GM18858 (cell line): Measurements from ENCODE around the gene CLMN.
A peak's percentile ranks its signal among the peaks of the same experiment; 100 is the strongest.
"Not testable (repeated sequence)": the region's sequence is repeated elsewhere in the genome, so short reads cannot be mapped to it uniquely, and the experiment has no call there.

Experiments
- ATAC-seq: cut with Tn5 transposase; IDR thresholded peaks from one replicate; pipeline ENCODE4 v1.9.1; 2021; ENCODE audit not compliant: unreplicated experiment

The CLMN gene

DNA sequence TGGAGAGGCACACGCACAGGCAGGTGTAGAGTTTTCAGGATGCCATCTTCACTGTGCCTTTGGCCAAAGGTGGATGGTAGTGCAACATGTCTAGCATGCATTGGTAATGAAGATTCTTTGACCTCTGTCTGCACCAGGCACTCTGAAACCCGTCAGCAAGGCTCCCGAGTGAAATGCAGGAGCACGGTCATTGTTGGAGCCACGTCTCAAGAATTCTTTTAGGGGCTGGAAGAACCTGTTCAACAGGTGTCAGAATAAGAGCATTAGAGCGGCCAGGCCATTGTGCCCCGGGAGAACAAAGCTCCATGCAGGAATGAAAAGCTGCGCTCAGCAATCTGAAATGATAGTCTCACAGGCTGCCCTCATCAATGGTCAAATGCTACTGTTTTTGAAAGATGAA, 122.2 kb downstream of the CLMN start:
- no peak for ATAC-seq

DNA sequence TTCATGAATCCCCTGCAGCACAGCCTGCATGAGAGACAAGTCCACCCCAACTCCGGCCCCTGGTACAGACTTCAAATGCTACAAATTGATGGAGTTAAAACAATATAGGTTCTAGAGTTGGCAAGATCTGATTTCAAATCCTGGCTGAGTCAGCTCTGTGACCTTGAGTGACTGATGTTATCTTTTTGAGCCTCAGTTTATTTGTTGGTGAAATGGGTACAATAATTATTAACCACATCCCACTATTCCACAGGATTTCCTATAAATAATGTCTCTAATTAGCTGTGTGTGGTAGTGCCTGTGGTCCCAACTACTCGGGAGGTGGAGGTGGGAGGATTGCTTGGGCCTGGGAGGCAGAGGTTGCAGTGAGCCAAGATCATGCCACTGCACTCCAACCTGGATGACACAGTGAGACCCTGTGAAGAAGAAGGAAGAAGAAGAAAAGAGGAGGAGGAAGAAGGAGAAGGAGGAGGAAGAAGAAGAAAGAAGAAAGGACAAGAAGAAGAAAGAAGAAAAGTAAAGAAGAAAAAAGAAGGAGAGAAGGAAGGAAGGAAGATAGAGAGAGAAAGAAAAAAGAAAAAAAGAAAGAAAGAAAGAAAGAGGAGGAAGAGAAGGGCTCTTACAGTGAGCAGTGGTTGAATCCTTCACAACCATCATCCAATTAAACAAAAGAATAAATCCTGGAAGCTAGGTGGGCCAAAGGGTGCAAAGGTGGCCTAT, 122.7 kb downstream of the CLMN start:
- no peak for ATAC-seq

DNA sequence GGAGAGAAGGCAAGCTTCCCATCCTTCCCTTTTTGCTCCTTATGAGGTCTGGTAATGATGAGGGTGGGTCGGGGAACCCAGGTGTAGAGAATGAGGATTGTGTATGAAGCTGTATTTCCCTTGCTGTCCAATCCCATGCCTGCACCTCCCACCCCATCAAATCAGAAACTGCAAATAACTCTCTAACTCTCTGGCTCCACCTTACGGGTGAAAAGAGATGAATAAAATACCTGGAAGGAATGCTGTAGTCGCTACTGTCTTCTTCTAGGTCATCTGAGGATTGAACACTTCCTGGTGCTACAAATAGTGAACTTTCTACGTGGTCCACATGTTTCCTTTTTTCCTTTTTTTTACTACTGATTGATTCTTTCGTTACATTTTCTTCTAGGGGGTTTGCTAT, 123.4 kb downstream of the CLMN start:
- no peak for ATAC-seq

DNA sequence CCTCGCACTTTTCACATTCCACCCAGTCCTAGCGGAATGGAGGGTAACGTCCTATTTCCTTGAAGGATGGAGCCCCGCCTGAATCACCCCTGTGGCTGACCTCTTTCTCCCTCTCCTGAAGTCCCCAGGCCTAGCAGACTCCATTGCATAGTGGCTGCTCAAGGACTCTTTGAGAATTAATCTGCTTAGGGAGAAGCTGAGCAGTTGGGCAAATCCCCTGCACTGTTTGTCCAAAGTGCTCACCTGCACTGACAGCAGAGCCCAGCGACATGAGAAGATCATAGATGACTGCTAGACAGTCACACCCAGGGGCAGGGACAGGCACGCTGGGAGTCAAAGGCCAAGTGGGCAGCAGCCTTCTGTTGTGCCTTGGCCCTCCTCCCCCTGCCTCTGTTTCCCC, 124.7 kb downstream of the CLMN start:
- no peak for ATAC-seq

DNA sequence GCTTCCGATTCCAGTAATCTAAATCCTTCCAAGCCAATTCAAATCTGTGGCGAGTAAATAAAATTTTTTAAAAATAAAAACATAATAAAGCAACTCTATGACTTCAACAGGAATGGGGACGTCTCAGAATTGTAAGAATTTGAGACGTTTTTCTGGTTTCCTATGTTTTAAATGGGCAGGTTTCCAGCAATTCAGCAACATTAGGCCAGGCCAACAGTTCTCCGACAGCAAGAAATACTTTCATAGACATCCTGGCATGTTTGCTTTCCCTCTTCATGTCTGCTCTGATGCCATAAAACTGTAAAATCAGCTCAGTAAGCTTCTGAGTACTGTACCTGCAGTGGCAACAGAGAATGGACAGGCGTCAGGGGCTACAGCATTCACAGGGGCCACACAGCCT, 126.6 kb downstream of the CLMN start:
- no peak for ATAC-seq

DNA sequence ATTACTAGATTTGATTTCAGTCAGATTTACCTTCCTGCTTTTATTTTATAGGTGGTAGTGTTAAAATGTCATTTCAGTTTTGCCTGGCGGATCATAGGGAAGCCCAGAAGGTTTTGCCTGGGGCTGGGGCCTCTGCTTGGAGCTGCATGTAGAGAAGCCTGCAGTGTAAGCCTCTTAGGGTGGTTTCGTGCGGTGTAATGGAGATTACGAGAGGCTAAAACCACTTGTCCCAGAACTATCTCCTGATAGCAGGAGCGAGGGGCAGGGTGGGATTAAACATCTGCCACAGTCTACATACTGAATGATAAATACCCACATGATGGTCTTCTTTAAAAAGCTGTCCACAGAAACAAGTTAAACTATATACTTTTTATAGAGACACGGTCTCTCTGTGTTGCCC, 127.4 kb downstream of the CLMN start:
- ATAC-seq: no peak

DNA sequence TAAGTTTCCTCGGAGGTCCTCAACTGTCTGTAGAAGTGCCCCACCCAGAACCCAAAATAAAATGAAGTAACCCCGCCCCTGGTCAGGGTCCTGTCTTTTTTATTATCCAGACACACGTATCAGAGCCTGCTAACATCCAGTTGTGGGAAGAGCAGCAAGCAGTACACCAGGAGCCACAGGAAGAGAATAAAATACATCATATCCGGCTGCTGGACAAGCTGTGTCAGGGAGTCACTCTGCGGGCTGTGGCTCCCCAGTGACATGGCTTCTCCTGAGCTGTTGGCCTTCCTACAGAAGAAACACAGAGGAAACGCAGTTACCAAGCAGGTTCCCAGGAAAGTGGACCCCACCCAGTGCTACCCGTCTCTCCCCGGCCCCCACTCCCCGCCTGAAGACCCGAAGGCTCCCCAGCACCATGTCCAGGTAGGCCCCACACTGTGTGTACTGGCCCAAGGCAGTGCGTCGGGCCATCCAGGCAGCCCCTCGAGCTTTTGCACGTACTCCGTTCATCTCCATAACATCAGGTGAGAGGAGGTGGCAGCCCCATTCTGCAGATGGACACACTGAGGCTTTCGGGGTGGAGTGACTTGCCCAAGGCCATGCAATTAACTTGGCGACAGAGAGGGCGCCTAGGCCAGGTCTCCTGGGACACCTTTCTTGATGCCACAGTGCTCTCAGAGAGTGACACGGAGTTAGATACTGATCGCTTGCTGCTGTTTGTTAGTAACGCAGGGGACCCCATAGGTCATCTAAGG, 128.1 kb downstream of the CLMN start:
- no peak for ATAC-seq

DNA sequence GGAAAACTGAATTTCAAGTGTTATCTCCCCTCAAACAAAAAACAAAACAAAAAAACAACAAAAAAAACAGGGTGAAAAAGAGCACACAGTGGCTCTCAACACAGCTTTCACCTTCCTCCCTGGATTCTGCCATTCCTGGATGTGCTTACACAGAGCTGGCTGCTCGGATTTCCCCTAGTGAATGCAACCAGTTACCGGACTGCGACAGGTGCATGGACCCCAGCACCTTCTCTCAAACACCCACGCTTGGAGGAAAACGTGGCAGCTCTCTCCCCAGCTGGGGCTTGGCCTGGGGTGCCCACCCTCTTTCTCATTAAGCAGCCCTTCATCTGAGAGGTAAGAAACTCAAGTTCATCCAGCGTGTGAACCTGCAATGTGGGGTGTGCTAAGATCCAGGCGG, 128.9 kb downstream of the CLMN start:
- ATAC-seq: no peak

DNA sequence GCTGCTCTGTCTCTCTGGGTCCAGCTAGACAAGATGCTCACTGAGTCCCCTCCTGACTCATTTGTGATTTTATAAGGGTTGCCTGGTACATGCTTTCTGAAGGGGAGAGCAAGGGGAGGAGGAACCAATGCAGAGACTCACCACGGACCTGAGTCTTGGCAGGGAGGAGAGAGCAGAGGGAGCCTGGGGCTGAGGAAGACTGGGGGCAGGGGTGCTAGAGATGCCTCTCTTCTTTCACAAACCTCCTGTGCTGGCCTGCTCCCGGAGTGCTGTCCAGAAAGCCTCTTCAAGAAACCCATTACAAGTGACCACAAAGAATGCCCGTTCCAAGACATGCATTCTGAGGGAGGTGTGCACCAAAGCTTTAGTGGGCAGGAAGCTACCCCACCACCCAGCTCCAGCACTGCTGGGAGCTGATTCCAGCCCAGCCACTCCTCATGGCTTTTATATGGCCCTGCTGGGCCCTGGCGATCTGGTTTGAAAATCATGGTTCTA, 129.3 kb downstream of the CLMN start:
- ATAC-seq: no peak

DNA sequence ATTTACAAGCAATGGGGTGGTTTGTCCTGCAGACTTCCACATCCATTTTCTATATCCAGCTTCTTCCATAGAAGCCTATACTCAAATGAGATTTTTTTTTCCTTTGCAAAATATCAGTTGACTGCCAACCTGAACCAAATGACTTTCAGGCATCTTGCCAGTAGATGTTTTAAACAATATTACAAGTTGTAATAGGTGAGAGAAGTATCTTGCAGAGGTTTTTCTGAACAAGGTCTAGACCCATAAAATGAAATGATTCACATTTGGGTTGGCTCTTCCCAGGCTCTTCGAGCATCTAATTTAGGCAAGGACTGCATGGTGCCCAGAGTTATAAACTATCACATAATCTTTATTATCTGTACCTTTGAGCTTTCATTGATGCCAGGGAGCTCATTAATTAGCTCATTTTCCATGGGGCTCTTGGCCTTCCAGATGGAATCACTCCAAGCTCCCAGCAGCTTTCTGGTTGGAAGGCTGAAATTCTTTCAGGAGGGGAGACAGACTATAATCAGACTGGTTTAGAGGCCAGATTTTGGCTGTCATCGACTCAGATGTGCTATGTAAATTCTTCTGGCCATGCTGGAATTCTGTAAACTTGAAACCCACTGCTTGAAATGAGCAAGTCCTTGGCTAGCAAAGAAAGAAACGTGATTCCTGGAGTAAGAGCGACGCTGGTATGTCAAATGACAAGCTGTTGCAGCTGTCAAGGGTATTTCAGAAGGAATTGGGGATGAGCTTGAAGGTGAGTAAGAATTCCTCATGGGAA, 130.2 kb downstream of the CLMN start:
- ATAC-seq: no peak

DNA sequence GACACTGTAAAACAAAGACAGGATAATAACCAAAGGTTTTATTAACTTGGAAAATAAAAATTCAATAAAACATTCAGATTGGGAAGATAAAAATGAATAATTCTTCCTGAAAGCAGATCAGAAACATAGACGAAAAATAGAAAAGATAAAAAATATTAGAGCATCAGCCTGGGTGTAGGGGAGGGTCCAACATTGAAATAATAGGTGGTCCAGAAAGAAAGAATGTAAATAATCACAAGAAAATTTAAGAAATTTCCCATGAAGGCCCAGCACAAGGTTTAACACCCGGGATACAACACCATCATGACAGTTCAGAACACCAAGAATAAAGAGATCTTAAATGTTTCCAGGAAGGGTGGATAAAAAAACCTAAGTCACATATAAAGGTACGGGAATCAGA, 131.3 kb downstream of the CLMN start:
- ATAC-seq: no peak

DNA sequence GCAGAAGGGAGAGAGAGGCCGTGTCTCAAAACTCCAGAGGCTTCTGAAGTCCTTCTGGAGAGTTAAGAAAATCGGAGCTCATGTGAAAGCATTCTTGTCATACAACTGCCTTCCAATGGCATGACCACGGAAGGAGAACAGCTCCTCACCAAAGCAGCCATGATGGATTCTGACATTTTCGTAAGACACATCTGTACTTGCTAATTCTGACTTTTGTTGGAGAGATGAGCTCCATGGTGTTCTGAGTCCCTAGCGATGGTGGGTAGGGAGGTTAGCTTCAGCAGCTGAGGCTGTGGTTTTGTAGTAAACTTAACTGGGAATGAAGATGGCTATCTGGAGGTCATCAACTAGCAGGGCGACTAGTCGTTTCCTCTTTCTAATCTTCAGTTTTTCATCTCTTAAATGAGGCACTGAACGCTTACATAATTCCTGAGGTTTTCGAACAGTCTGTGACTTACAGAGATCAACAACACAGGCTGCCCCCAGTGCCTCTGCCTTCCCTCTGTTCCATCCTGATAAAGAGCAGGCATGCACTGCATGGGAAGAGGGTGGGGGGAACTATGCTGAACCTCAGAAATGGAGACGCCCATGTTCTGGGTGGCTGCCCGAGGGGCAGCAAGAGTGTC, 133.8 kb downstream of the CLMN start:
- no peak for ATAC-seq

DNA sequence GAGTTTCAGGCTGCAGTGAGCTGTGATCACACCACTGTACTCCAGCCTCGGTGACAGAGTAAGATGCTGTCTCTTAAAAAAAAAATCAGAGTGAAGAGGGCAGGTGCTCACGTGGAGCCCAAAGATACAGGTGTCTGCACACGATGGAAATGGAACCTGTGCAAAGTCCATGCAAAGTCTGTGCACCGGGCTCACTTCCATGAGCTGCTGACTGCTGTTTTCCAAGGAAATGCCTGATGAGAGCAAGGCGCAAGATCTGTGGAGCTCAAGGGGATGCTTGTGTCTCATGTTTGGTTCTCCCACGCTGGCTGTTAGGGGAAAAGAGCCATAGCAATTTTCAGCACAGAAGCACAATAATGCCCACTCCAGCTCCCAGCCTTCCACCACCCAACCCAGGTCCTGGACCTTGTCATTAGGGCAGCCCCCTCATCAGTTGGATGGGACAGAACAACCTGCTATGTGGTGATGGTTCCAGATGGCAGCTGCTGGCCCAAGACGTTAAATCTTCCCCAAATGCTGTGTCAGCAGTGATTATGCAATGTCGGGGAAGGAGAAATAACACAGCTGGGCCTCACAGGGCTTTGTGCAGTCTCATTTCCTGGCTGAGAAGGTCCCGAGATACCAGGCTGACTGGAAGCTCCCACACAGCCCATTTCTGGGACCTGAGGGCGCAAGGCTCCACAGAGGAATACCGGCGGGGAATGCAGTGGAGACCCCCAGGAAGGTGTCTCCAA, 134.5 kb downstream of the CLMN start:
- ATAC-seq: no peak

DNA sequence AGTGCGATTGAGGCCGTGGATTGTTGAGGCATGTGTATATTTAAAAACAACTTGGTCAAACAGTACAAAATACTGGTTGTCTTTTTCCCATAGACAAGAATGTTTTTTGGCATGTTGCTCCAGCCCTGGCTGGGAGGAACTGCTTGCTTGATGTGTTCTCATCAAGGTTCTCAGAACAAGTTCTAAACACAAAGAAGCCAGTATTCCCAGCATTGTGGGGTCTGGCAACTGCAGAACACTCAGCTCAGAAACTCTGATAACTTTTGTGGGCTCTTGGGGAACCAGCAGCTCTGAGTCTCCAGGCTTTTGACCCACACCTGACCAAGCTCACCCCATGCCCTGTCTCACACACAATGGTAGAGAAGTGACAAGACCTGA, 135.3 kb downstream of the CLMN start:
- no peak for ATAC-seq

DNA sequence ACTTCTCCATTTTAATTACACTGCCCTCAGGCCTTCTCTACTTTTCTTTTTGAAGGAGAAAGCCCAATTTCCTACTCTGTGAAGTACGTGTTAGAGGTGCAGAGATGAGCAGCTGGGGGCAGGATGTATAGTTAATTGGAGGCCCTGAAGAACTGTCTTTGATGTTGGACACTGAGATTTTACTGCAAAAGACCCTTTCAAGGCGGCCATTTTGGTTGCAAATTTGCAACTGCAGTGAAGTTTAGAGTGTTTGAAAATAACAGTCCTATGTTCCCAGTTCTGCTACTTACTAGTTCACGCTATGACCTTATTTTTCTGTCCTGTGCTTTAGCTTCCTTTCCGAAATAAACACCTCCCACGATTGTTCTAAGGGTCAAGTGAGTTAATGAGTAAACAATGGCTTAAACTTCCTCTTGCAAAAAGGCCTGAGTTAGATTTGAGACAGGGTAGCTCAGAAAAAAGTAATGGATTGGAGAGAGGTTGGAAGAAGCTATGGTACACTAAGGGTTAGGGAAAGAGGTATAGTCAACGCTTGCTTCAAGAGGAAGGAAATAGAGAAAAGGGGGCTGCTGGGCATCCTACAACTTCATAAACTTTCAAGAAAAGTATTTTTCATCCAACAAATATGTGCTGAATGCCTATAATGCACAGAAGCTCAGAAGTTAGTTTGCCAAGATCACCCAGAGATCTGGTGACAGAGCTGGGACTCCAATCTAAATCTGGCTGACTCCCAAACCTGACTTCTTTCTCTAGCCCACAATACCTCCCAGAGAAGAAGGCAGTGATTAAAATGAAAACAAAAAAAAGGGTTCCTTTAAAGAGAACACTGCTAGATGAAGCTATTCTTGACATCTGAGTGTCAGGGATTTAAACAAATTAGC, 135.9 kb downstream of the CLMN start:
- ATAC-seq: peak; percentile 49

DNA sequence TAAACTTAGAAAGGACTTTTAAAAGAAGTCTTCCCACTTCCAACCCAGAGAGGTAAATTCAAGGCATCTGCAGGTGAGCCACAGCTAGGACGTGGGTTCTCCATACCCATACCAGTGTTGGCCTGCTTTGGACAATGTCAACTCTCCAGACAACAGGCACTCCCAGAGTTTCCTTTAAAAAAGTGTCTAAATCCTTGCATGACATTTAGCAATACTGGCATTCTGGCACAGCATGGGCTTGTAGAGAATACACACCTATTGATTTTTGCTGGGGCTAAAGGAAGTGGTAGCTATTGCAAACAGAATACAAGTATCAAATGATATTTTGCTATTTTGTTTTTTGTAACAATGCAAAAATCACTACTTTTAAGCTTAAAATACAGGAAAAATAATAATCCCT, 136.6 kb downstream of the CLMN start:
- no peak for ATAC-seq

DNA sequence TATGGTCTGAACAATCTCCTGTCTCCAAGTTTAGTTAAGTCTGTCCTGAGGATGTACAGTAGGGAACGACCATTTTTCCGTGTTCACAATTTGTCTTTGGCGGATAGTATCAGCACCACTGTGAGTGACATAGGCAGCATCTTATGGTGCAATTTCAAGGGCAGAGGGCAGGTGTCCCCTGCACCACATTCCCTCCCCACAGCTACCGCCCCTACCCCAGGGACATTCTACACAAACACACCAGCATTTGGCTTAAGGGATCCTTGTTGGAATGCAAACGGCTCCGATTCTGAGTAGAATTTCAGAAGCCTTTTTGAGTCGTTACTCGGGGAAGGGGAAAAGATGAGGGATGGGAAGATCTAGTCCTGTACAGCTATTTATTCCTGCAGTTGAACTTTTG, 137.3 kb downstream of the CLMN start:
- no peak for ATAC-seq

DNA sequence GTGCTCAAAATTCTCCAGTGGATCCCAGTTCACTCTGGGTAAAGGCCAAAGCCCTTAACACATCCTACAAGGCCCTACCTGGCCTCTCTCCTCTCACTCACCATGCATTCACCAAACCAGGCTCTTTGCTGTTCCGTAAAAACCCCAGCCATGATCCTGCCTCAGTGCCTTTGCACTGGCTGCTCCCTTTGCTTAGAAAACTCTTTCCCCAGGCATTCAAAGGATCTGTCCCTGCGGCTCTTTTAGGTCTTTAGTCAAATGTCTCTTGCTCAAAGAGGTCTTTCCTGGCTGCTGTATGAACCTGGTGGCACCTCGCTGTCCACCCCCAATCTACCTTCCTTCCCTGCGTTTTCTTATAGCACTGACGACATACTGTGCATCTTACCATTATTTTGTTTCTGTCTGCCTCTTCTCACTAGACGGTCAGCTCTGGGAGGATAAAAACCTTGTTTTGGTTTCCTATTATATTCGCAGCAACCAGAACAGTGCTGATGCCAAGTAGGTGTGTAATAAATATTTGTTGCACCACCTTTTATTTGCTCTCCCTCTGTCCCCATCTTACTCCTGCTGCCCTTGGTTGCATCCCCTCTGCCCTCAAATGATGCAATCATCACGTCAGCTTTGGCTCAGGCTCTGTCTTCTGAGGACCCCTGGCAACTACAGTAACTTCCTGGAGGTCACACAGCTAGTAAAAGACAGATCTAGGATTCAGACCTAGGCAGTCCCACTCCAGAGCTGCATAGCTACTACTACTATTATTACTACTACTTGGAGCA, 138.6 kb downstream of the CLMN start:
- ATAC-seq: no peak

DNA sequence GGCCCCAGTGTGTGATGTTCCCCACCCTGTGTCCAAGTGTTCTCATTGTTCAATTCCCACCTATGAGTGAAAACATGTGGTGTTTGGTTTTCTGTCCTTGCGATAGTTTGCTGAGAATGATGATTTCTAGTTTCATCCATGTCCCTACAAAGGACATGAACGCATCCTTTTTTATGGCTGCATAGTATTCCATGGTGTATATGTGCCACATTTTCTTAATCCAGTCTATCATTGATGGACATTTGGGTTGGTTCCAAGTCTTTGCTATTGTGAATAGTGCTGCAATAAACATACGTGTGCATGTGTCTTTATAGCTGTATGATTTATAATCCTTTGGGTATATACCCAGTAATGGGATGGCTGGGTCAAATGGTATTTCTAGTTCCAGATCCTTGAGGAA, 144.0 kb downstream of the CLMN start:
- not testable (repeated sequence) for ATAC-seq
